HG03159 (cell line): ENCODE data around the gene DLGAP1.
A peak's percentile ranks its signal among the peaks of the same experiment; 100 is the strongest.

Experiments
- ATAC-seq: cut with Tn5 transposase; IDR thresholded peaks from one replicate; pipeline ENCODE4 v1.9.1; 2021; ENCODE audit warnings: mild to moderate bottlenecking, moderate library complexity; ENCODE audit not compliant: unreplicated experiment

The DLGAP1 gene

DNA sequence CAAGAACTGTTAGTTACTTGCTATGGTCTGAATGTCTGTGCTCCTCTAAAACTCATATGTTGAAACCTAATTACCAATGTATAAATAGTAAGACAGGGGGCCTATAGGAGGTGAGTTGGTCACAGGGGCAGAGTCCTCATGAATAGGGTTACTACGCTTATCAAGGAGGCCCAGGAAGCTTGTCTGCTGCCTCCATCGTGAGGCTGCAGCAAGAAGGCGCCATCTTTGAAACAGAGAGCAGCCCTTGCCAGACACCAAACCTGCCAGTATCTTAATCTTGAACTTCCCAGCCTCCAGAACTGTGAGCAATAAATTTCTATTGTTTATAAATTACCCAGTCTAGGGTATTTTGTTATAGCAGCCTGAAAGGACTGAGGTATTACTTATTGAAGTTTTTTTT is 926.0 kb downstream of the DLGAP1 start:
- no peak for ATAC-seq

DNA sequence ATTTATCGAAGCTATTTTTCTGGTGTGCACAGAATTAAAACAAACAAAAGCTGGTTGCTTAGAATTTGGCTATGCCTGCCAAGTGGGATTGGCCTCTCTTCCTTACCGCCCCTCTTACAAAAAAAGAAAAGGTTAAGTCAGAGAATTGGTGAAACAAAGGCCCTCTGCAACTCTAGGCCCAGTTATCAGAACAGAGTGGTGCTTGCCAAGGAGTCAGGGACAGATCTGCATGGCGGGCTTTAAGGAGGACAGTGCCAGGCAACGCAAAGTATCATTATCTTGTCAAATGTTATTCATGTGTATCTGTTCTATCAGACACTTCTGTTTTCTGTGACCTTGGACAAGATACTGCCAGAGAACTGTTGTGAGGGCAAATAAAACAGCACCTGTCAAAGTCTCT is 926.9 kb downstream of the DLGAP1 start:
- no peak for ATAC-seq

DNA sequence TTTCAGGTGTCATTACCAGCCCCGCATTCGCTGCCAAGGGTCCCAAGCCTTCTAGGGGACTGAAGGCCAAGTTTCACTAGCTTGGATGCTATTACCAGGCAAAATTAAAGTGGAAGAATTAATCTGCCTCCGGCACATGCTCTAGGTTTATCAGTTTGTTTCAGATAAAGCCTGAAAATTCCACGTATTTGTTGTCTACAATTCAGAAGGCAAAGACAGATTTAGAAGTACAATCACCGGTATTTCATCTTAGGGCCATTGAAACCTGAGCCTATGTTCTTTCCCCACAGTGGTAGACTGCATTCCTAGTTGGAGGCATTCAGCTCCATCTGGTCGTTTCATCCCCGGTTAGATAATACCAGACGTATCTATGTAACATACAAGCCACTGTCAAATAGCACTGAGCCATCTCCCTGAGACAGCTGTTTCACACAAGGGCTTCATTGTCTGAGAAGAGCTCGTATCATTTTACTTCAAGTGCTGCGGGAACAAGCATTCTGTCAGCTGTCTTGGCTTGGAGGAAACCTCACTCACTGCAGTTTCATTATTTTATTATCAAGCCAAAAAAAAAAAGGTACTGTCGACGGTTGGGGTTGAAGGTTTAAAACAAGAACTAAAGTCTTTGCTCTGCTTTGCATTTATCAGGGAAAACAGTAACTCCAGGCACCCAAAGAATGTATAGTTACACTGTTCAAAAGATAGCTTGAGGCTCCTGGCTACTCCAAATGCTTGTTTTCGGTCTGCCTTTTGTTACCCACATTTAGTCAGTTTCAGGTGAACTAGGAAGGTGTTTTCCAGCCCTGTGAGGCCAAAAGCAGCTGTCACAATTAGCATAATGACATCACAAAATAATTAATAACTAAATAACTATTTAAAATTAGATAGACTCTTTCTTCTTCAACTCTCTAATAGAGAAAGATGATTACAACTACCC is 928.4 kb downstream of the DLGAP1 start:
- peak; percentile 78 for ATAC-seq

DNA sequence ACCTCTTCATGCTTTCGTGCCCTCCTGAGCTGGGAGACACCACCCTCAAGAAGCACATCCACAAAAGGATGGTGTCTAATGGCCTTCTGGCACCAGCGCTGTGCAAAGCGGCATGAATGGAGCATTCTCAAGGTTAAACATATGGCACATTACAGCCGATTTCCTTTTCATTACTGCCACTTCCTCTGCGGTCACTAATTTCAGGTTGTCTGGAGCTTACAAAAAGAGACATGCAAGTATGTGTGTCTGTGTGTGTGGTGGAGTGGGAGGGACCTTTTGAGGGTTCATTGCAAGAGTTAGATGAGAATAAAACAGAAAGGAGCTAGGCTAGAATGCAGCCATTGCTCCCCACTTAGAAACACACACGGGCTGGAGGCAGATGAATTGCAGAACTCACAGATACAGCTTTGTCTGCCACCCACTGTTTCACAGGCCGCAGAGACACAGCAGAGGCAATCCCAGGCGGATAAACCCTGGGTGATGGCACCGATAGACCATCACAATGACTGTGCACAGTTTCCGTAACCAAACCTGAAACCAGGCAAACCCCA is 929.2 kb downstream of the DLGAP1 start:
- peak; percentile 49 for ATAC-seq

DNA sequence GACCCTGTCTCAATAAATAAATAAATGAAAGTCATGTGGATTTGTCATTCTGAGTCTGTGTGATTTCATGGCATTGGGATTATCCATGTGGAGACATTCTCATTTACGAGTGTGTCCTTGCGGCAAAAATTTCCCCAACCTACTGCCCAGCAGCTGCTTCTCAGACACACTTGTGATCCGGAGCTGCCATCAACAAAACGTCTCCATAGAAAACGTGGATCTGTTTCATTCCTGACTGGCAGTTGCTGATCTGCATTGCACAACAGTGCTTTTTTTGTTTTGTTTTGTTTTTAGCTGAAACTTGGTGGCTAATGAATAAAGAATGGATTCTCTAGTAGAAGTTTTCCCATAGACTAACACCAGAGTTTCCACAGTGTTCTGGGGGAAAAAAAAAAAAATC is 930.4 kb downstream of the DLGAP1 start:
- no peak for ATAC-seq

DNA sequence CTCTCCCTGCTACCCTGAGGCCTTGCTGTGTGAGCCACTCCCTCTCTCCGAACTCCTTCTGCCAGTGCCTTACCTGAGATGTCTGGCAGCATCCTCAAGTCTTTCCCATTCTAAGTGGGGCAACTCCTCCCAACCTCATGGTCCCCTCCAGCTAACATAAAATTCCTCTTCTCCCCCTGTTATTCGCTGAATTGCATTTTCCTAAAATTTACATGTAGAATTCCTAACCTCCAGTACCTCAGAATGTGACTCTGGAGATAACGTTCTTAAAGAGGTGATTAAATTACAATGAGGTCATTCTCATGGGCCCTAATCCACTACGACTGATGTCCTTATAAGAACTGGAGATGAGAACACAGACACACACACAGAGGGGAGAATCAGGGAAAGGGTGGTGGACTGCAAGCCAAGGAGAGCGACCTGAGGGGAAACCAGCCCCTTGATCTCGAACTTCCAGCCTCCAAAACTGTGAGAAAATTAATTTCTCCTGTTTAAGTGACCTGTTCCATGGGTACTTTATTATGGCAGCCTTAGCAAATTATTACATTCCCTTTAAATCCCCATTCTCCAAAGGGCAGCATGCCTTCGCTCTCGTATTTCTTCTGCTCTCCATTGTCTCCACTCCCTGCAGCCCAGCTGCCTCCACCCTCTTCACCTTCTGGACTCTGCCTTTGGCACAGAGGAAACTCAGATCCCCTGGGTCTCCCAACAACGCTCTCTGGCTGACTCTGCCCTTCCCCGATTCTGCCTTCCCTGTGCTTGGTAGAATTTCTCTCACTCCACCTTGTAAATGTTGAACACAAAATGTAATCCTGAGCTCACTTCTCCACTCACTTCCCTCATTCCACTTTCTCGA is 934.6 kb downstream of the DLGAP1 start:
- ATAC-seq, result no peak

DNA sequence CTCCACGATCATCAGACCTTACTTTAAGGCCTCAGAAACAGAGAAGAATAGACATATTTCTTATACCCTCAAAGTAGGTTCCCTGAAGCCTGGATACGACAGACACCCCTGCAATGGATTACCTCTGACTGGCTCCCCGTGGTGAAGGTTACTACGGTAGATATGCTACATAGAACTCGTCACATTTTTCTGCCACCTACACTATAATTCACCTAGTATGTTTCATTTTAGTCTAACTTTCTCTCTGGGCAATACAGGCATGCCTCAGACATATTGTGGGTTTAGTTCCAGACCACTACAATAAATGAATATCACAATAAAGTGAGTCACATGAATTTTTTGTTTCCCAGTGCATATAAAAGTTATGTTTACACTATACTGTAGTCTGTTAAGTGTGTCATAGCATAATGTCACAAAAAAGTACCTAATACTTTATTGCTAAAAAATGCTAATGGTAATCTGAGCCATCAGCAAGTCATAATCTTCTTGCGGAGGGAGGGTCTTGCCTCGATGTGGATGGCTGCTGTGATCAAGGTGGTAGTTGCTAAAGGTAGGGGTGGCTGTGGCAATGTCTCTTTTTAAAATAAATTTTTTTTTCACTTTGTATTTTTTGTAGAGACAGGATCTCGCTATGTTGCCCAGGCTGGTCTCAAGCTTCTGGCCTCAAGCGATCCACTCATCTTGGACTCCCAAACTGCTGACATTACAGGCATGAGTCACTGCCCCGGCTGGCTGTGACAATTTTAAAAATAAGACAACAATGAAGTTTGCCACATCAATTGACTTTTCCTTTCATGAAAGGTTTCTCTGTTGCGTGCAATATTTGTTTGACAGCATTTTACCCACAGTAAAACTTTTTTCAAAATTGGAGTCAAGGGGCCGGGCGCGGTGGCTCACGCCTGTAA is 940.5 kb downstream of the DLGAP1 start:
- no peak for ATAC-seq

DNA sequence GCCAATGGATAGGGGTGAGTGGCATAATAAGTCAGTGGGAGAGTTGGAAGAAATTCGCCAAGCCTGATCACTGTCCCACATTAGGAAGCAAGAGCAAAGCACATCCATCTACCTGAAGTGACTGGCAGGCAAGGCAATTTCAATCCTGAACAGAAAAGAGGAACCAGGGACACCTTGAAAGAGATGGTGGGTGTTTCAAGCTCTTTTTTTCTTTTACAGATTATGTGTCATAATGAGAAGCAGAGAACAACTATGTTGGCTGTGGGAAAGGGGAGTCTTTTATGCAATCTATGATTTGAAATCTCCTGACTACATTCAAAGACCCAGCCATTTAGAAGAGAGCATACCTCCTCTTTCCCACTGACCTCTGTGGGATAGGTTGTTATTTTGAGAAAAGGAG is 941.6 kb downstream of the DLGAP1 start:
- ATAC-seq, result peak; percentile 90

DNA sequence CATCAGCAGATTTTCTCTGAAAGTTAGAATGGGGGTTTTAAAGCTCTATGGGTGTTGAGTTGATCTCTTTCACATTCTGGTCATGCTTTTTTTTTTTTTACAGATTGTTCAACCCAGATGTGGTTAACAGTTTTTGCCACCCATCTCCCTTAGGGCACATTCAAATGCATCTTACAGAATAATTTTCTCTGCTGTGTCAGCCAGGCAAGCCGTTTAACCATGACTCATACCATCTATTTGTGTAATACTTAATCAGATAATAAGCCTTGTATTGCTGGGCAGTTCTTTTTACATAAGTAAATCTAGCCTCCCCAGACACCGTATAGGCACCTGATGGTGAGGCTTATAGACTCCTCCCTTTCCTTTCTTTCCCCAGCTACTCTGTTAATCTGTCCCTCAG is 943.1 kb downstream of the DLGAP1 start:
- no peak for ATAC-seq

DNA sequence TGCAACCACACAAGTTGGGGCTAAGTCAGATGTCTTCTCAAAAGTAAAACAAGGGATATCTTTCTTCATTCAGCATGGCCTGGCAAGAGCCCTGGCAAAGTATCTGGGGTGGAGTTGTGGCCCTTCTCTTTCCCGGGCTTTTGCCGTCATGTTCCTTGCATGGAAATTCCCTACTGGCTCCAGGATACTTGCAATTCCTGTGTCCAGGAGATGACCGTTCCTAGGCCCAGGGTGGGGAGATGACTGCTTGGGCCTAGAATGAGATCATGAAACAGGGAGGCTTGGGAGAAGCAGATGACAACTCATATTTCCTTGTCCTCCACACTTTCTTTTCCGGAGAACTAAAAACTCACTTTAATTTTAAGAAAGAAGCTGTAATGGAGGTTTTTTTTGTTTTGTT is 944.2 kb downstream of the DLGAP1 start:
- no peak for ATAC-seq

DNA sequence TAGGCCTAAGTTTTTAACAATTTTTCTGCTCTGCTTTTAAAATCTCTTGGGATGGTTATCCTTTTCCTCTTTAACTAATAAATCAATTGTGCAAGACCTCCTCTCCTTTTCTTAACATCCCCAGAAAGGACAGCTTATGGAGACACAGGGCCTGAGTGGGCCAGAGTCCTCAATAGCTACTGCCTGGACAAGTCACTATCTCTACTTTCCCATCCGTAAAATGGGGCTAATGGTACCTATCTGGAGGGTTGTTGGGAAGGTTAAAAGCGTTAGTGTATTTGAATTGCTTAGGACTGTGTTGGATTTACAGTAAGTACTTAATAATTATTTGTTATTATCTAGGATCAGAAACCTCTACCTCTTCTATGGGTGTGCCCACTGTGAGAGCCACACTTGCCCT is 945.1 kb downstream of the DLGAP1 start:
- ATAC-seq, result no peak

DNA sequence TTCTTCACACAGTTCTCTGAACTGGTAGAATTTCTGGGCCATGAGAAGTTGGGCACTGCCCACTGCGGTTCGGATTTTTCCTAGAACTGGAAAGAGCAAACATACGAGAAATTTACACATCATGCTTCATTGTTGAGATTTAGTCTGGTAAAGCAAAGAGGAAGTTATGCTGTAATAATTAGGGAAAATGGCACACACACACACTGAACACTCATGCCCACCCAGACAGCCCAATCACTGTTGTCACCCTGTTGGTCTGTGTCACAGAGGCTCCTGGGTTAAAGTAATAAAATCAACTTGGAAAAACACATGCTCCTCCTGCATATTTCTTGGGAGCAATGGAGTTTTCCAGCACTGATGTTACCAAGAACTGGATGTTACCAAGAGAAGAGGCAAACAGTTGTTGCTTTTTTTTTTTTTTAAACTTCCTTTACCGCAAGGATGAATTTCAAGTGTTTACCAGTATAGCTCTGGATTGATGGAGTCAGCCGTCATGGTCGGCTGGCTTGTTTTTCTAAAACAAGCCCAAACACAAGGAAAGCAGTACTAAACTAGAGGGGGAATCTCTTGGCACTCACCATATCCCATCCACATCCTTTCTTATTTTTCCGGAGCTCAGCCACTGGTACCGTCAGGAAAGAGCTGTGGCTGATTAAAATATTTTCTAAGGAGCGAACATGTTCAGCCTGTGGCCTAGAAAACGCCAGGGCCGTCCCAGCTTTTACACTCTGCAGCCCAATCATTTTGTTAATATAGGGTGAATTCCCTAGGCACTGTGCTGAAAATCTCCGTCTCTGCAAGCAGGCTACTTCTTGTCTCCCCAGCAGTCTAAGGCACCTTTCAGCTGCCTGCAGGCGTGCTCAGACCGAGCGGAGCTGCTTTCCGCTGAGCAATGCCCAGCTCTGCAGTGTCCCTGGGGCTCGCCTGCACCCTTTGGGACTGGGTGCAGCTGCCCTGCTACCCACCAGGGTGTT is 946.2 kb downstream of the DLGAP1 start:
- no peak for ATAC-seq

DNA sequence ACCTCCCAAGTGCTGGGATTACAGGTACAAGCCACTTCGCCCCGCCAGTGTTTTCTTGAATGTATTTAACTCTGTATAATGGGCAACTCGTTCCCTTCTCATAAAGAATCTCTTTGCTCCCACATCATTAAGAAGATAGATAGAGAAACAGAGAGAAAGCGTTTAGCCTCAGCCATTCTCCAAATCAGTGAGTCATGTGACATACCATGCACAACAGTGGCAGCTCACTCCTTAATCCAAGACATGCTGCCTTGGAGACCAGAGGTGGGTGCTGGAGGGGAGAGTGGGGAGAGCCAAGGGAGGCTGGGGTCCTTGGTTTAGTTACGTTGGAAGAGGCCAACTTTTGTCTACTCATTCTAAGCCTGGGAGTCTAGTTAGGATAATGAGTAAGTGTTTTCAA is 950.5 kb downstream of the DLGAP1 start:
- no peak for ATAC-seq

DNA sequence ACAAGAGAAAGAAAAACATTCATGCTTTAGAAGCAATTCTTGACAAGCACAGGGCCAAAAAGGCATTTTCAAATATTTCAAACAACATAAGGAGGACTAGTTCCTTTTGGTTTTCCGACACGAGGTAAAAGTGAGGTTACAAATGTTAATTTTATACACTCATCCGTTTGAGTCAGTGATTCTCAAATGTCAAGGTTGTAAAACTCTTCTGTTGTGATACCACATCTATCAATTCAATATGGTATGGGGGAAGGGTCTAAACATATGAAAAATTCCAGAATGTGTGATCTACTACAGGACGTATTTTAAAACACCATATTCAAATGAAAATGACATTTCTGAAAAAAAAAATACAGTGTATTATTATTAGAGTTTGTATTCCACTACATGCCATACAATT is 952.5 kb downstream of the DLGAP1 start:
- no peak for ATAC-seq

DNA sequence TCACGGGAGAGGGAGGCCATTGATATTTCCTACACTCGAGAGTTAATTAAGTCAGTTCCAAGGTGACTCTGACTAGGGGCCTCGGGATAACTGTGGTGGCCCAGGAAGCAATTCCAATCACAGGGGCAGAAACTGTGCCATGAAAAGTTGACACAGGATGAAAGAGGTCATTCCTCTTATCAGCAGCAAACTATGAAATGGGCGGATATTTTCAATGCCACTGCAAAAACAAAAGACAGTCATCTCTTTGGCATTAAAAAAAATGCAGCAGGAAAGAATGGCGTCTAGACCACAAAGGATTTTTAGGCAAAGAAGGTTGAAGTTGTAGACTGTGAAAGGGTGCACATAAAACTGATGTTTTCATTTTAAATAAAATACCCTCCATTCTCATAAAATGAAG is 955.1 kb downstream of the DLGAP1 start:
- ATAC-seq, result no peak

DNA sequence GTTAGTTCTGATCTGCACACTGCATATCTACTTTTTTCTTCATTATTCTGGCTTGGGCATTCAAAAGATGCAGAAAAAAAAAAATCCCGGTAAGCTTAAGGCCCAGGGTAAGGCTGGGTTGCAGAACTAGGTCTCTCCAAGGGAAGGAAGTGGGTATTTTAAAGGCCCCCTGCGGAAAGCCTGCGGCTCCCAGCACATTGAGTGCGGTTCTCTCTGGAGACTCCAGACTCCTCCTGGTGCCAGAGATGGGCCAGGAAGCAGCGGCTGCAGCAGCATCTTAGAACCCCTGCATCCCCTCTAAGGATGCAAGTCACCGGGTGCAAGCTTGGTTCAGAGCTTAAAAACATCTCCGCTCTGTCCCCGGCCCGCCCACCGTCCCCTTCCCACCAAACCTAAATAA is 955.6 kb downstream of the DLGAP1 start:
- no peak for ATAC-seq

DNA sequence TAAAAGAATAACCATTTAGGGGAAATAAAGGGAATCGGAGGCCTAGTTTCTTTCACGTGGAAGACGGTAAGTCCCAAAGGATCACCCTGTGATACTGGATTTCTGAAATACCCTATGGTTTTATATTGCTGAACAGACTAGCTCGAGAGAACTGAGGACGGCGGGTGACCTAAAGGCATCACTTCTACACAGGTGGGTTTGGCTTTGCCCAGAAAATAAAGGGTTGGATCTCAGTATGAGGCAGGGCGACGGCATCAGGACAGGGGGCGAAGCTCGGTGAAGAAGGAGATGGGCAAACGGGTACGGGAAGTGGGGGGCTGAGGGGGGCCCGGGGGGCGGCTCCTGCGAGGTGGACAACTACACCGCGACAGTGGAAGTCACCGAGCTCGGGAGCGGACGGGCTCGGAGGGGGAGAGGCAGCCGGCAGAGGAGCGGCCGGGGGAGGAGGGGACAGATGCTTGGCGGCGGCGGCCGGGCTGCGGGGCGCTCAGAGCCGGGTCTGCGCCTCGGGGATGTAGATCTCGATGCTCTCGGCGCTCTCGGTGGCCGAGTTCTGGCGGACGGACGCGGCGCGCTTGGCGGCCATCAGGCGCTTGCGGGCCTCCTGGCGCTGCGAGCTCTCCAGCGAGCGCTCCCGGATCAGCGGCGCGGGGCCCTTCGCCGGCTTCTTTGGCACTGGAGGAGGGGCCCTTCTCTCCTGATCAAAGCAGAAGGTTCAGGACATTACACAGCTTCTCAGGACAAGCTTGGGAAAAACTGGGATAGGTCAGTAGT is 956.2 kb downstream of the DLGAP1 start:
- no peak for ATAC-seq

DNA sequence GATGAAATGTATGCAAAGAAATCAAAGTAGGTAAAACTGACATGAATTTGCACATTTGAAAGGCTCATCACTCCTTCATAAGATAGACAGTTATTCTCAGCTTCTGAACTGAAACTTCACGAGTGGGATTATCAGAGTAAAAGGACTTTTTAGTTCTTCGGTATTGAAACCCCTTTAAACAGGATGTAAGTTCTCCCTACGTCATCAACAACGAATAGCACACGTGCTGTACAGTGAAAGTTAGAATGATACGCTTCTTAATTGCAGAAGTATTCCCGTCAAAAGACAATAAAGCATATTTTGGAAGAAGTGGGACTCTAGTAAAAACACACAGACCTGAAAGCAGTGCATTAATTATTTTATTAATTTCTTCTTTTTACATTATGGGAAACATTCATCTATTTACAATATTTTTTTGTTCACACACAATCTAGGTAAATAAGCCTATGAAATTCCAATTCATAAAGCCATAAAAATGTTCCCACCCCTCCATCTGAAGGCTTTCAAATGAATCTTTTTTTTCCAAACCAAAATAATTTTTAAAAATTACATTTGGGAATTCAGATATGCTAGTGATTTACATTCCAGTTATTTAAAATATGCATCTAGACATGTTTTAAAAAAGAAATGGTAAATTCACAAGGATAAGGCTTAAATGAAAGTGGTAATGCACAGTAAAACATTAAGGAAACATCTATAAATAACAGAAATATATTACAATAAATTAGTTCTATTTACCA is 959.2 kb downstream of the DLGAP1 start:
- no peak for ATAC-seq
